ENCODE data around the gene PTOV1.

The PTOV1 gene

GRCh38 chr19:49848938-49849337 lies 2.0 kb upstream of the PTOV1 start:
- no peak overlapping the region for H3K4me3 ChIP-seq (replicated peaks; ENCODE audit: low read depth, low read length)
- no peak for DNase-seq (ENCODE audit: extremely low read depth, insufficient read length)
- TF ChIP-seq, protein P1, sequence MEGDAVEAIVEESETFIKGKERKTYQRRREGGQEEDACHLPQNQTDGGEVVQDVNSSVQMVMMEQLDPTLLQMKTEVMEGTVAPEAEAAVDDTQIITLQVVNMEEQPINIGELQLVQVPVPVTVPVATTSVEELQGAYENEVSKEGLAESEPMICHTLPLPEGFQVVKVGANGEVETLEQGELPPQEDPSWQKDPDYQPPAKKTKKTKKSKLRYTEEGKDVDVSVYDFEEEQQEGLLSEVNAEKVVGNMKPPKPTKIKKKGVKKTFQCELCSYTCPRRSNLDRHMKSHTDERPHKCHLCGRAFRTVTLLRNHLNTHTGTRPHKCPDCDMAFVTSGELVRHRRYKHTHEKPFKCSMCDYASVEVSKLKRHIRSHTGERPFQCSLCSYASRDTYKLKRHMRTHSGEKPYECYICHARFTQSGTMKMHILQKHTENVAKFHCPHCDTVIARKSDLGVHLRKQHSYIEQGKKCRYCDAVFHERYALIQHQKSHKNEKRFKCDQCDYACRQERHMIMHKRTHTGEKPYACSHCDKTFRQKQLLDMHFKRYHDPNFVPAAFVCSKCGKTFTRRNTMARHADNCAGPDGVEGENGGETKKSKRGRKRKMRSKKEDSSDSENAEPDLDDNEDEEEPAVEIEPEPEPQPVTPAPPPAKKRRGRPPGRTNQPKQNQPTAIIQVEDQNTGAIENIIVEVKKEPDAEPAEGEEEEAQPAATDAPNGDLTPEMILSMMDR (IDR thresholded peaks at IDR 0.05; ENCODE audit: insufficient read depth, low read length, poor library complexity, severe bottlenecking): no peak

DNA sequence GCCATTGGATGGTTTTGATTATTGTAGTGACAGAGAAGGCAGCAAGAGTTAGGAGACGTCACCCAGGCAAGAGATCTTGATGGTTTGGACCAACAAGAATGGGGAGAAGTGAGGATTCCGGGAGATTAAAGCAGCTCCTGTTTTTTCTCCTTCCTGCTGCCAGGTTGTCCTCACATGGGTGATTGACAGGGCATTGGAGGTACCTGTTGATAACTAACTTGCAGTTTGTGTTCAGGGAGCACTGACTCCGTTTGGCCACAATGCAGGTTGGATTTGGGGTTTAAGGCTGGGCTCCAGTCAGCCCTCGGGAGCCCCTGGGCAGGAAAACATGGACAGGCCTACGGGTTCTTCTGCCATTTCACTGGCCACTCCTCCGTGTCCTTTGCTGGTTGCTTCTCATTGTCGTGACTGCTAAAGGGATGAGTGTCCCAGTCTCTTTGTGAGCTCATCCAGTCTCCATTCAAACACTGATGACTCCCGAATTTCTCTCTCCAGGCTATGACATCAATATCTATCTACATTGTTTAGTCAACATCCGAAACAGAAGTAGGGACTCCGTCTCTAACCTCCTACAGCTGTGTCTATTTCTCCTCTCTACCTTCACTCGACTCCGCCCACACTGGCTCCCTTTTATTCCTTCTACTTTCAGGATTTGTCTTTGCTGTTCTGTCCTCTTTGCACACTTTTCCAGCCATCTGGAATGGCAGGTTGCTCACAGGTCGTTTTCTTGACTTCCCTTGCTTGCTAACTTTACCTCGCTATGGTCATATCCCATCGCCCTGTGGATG lies 1.3 kb upstream of the PTOV1 start:
- TF ChIP-seq, protein P1 (IDR thresholded peaks at IDR 0.05; ENCODE audit: insufficient read depth, low read length, poor library complexity, severe bottlenecking): no peak
- Histone ChIP-seq H3K4me3 (replicated peaks; ENCODE audit: low read depth, low read length) (no peak overlapping the region), H3K36me3 (ENCODE audit: control insufficient read depth, insufficient read depth, low read length) (no peaks in the 10 kb centered on the region), H3K27me3 (replicated peaks; ENCODE audit: control insufficient read depth, insufficient read depth, low read length) (no peaks in the 10 kb centered on the region)
- DNase-seq (ENCODE audit: extremely low read depth, insufficient read length): no peak

More at GRCh38 chr19:49848938-49849337, 2.0 kb upstream of the PTOV1 start:
- Histone ChIP-seq H3K27me3 (replicated peaks; ENCODE audit: control insufficient read depth, insufficient read depth, low read length) (no peaks in the 10 kb centered on the region), H3K36me3 (ENCODE audit: control insufficient read depth, insufficient read depth, low read length) (no peaks in the 10 kb centered on the region)

- TF ChIP-seq, protein P1 (IDR thresholded peaks at IDR 0.05; ENCODE audit: insufficient read depth, low read length, poor library complexity, severe bottlenecking): no peak
- no peak for DNase-seq (ENCODE audit: extremely low read depth, insufficient read length)
- no peaks in the 10 kb centered on the region for H3K27me3 ChIP-seq (replicated peaks; ENCODE audit: control insufficient read depth, insufficient read depth, low read length)
- peak overlapping the region; percentile 70 for H3K4me3 ChIP-seq (replicated peaks; ENCODE audit: low read depth, low read length)
- peaks cover 3% of the 10 kb centered on the region for H3K36me3 ChIP-seq (ENCODE audit: control insufficient read depth, insufficient read depth, low read length)
Observed at GRCh38 chr19:49850221-49850486, 805 bp upstream of the PTOV1 start.

DNA sequence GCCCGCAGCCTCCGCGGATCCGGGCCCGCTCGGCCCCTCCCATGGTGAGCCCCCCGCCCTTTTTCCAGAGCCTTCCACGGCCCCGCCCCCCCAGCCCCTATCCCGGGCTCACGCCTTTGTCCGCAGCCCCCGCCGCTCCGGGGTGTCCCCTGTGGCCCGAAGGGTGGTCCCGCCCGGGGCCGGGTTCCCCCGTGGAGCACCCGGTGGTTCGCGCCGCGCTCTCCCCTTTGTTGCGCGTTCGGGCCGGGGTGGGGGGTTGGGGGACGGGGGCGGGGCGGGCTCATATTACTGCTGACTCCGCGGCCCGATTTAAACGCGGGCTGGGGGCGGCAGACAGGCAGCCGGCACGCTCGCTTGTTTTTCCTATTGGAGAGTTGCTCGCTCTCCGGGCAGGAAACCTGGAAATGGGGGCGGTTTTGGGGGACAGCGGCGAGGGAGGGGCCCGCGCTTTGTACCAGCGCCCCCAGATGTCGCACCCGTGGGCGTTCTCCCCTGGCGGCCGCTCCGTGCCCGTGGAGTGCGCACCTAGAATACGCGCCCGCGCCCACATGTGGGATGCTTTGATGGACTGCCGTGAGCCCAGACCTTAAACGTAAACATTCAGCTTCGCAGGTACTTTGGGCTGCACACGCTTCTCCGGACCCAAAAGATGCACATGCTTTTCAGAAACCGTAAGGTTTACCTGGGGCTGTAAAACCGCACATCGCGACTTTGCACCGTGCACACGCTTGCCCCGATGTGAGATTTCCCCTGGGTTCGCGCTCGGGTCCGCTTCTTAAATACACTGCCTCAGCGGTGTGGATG lies 699 bp downstream of the PTOV1 start:
- Histone ChIP-seq H3K36me3 (ENCODE audit: control insufficient read depth, insufficient read depth, low read length) (peaks cover 8% of the 10 kb centered on the region), H3K4me3 (replicated peaks; ENCODE audit: low read depth, low read length) (peak overlapping the region; percentile 70), H3K27me3 (replicated peaks; ENCODE audit: control insufficient read depth, insufficient read depth, low read length) (no peaks in the 10 kb centered on the region)
- TF ChIP-seq, protein P1 (IDR thresholded peaks at IDR 0.05; ENCODE audit: insufficient read depth, low read length, poor library complexity, severe bottlenecking): peak; percentile 3
- DNase-seq (ENCODE audit: extremely low read depth, insufficient read length): no peak

- no peak for DNase-seq (ENCODE audit: extremely low read depth, insufficient read length)
- TF ChIP-seq, protein P1 (IDR thresholded peaks at IDR 0.05; ENCODE audit: insufficient read depth, low read length, poor library complexity, severe bottlenecking): no peak
- H3K36me3 ChIP-seq (ENCODE audit: control insufficient read depth, insufficient read depth, low read length): peaks cover 11% of the 10 kb centered on the region
- H3K4me3 ChIP-seq (replicated peaks; ENCODE audit: low read depth, low read length): no peak overlapping the region
- no peaks in the 10 kb centered on the region for H3K27me3 ChIP-seq (replicated peaks; ENCODE audit: control insufficient read depth, insufficient read depth, low read length)
Observed at GRCh38 chr19:49852631-49853126, 1.7 kb downstream of the PTOV1 start.
